Endothelial cell of umbilical vein (primary cell): ENCODE results near the gene PPA2.

Experiments
- CTCF ChIP-seq, 2 donors: IDR thresholded peaks; 1 replicate in 1 of 2; 2 replicates in 1 of 2; pipeline ENCODE4 v1.5.1; 2011; ENCODE audit warnings: low read length in 2 of 2, mild to moderate bottlenecking in 2 of 2, moderate library complexity in 2 of 2, control low read depth in 1 of 2, inconsistent platforms in 1 of 2, low read depth in 1 of 2; ENCODE audit not compliant: insufficient read depth in 1 of 2; ENCODE audit errors: extremely low read depth in 1 of 2
- EZH2 ChIP-seq: IDR thresholded peaks from 2 replicates; pipeline ENCODE4 v1.6.1; 2012; ENCODE audit warnings: borderline replicate concordance, low read depth, mild to moderate bottlenecking, moderate library complexity, low read length, inconsistent platforms; ENCODE audit not compliant: severe bottlenecking
- FOS ChIP-seq: IDR thresholded peaks from 2 replicates; pipeline ENCODE4 v1.6.1; 2011; ENCODE audit warnings: mild to moderate bottlenecking, low read length, moderate library complexity, borderline replicate concordance; ENCODE audit not compliant: insufficient read depth
- GATA2 ChIP-seq: IDR thresholded peaks from 2 replicates; pipeline ENCODE4 v1.7.0; 2011; ENCODE audit warnings: low read depth, mild to moderate bottlenecking, moderate library complexity, mixed read lengths, low read length; ENCODE audit not compliant: insufficient read length, insufficient read depth
- JUN ChIP-seq: IDR thresholded peaks from 2 replicates; pipeline ENCODE4 v1.6.1; 2011; ENCODE audit warnings: borderline replicate concordance, low read depth; ENCODE audit not compliant: insufficient read length, insufficient read depth
- MAX ChIP-seq: IDR thresholded peaks from 2 replicates; pipeline ENCODE4 v1.6.1; 2011; ENCODE audit not compliant: insufficient read depth, insufficient read length
- MYC ChIP-seq: IDR thresholded peaks from one replicate; pipeline ENCODE4 v1.6.1; 2011; ENCODE audit warnings: mild to moderate bottlenecking, low read depth, low read length
- POLR2A ChIP-seq: IDR thresholded peaks from 2 replicates; pipeline ENCODE4 v1.6.1; 2012; ENCODE audit warnings: low read depth, mild to moderate bottlenecking, control low read depth, low read length
- POLR2AphosphoS5 ChIP-seq: IDR thresholded peaks from 2 replicates; pipeline ENCODE4 v1.6.1; 2012; ENCODE audit warnings: low read depth, mild to moderate bottlenecking, control low read depth, low read length, moderate library complexity; ENCODE audit not compliant: insufficient read depth

GRCh38 chr4:105327956-105328355 is 145.9 kb downstream of the PPA2 start:
- TF ChIP-seq CTCF (IDR thresholded peaks at IDR 0.05; ENCODE audit: extremely low read depth in 1 of 2, insufficient read depth in 1 of 2, low read depth in 1 of 2, low read length in 2 of 2) (no peak), EZH2 (no peak), JUN (no peak), POLR2AphosphoS5 (no peak), POLR2A (no peak), MAX (no peak), MYC (no peak), GATA2 (no peak), FOS (no peak)
